ENCODE data around the gene RMRP.

Gene RMRP

GRCh38 chr9:35609001-35609819, 48.6 kb downstream of the RMRP start:
- no peak for DNase-seq

GRCh38 chr9:35608221-35608620, 49.6 kb downstream of the RMRP start:
- no peak for DNase-seq
